HG03039 (cell line): ENCODE measurements around the gene NFAM1.

Experiments
- ATAC-seq: cut with Tn5 transposase; IDR thresholded peaks from one replicate; pipeline ENCODE4 v1.9.1; 2021; ENCODE audit warnings: mild to moderate bottlenecking, moderate library complexity; ENCODE audit not compliant: unreplicated experiment

Gene NFAM1

GRCh38 chr22:42363892-42364291, 68.3 kb downstream of the NFAM1 start:
- ATAC-seq = no peak

GRCh38 chr22:42361523-42361922, 70.7 kb downstream of the NFAM1 start:
- no peak for ATAC-seq

GRCh38 chr22:42360348-42360747, 71.9 kb downstream of the NFAM1 start:
- ATAC-seq = no peak

- no peak for ATAC-seq
Measured at GRCh38 chr22:42358643-42359558, 73.3 kb downstream of the NFAM1 start.

- no peak for ATAC-seq
Measured at GRCh38 chr22:42357634-42358296, 74.4 kb downstream of the NFAM1 start.

- no peak for ATAC-seq
Measured at GRCh38 chr22:42357221-42357620, 75.0 kb downstream of the NFAM1 start.

- no peak for ATAC-seq
Measured at GRCh38 chr22:42356533-42356932, 75.7 kb downstream of the NFAM1 start.

- no peak for ATAC-seq
Measured at GRCh38 chr22:42353883-42354727, 78.1 kb downstream of the NFAM1 start.

- ATAC-seq = no peak
Measured at GRCh38 chr22:42350373-42350772, 81.8 kb downstream of the NFAM1 start.

GRCh38 chr22:42347281-42347824, 84.8 kb downstream of the NFAM1 start:
- no peak for ATAC-seq

GRCh38 chr22:42346722-42347121, 85.5 kb downstream of the NFAM1 start:
- no peak for ATAC-seq

- ATAC-seq = no peak
Measured at GRCh38 chr22:42345458-42345857, 86.7 kb downstream of the NFAM1 start.

- ATAC-seq = no peak
Measured at GRCh38 chr22:42344361-42344905, 87.8 kb downstream of the NFAM1 start.

- no peak for ATAC-seq
Measured at GRCh38 chr22:42343531-42344081, 88.6 kb downstream of the NFAM1 start.

- no peak for ATAC-seq
Measured at GRCh38 chr22:42343121-42343454, 89.1 kb downstream of the NFAM1 start.

GRCh38 chr22:42342426-42343120, 89.6 kb downstream of the NFAM1 start:
- no peak for ATAC-seq

GRCh38 chr22:42341779-42342178, 90.4 kb downstream of the NFAM1 start:
- ATAC-seq = no peak

GRCh38 chr22:42340829-42341383, 91.3 kb downstream of the NFAM1 start:
- no peak for ATAC-seq

- no peak for ATAC-seq
Measured at GRCh38 chr22:42340150-42340549, 92.1 kb downstream of the NFAM1 start.

GRCh38 chr22:42338479-42338878, 93.7 kb downstream of the NFAM1 start:
- no peak for ATAC-seq
